Midbrain (tissue), 1 donor: ENCODE data around the gene FOSB.
"Not testable (repeated sequence)": the region's sequence is repeated elsewhere in the genome, so short reads cannot be mapped to it uniquely, and the experiment has no call there.

Experiments used
- DNase-seq: peaks from one replicate; lab custom pipeline; 2025; lab: John Stamatoyannopoulos, UW

The FOSB gene

DNA sequence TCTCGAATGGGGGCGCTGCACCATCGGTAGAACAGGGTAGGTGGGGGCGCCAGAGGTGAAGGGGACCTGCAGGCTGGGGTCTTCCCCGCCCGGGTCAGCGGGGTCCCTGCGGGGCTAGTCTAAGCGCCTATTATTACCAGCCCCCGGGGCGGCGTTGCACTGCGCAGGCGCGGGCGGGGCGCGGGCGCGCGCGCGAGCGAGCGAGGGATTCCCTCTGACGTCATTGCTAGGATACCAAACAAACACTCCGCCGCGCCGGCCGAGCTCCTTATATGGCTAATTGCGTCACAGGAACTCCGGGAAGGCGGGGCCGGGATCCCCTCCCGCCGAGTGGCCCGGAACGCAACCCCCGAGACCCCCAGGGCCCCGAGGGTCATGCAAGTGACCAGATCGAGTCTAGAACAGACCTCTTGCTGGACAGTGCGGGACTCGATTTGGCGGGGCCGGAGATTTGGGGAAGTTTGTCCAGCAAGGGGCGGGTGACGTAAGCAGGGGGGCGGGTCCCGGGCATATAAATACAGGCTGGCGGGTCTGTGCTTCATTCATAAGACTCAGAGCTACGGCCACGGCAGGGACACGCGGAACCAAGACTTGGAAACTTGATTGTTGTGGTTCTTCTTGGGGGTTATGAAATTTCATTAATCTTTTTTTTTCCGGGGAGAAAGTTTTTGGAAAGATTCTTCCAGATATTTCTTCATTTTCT, at the start of gene FOSB:
Gene FOSB, plus strand, starts transcription at position 541 of the 703 bp plus-strand sequence. CDS start 591 bp downstream, outside the sequence.
- DNase-seq: peak; percentile 92

DNA sequence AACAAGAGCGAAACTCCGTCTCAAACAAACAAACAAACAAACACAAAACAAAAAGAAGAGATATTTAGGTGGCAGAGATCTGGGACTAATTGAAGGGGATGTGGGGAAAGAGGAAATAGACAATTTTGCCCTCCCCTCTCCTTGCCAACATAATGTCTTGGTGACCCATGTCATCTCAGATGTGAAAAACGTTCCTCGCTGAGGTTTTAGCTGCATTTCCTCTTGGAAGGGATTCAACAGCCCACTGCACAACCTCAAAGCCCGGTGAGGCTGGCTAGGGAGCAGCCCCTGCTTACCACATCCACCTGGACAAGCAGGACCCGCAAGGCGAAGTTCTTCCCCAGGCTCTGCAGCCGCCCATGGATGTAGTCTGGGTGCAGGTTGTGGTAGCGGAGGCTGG, 49.0 kb upstream of the FOSB start:
- no peak for DNase-seq

DNA sequence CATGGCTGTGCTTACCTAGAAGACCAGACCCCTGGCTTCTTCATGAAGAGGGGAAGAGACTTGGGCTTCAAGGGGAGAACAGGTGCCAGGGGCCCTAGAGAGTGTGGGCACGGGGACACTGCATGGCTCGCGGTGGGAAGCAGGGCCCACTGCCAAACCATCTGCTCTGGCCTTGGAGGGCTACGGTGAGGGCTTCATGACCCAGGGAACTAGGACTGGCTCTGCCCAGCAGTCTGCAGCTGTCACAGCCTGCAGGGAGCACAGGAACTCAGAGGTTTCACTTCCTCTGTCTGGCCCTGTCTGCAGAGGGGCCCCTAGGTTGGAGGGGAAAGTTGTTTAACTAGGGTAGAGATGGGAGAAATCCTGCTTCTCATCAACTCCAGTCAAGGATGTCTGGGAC, 48.4 kb upstream of the FOSB start:
- peak; percentile 57 for DNase-seq

DNA sequence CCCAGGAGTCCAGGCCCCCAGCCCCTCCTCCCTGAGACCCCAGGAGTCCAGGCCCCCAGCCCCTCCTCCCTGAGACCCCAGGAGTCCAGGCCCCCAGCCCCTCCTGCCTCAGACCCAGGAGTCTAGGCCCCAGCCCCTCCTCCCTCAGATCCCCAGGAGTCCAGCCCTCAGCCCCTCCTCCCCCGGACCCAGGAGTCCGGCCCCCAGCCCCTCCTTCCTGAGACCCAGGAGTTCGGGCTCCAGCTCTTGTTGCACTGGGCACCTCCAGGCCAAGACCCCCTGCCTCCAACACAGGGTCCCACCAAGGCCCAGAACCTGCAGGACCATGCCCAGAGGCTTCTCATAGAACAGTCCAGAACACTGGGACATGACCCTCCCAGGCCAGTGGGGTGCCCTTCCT, 47.9 kb upstream of the FOSB start:
- no peak for DNase-seq

DNA sequence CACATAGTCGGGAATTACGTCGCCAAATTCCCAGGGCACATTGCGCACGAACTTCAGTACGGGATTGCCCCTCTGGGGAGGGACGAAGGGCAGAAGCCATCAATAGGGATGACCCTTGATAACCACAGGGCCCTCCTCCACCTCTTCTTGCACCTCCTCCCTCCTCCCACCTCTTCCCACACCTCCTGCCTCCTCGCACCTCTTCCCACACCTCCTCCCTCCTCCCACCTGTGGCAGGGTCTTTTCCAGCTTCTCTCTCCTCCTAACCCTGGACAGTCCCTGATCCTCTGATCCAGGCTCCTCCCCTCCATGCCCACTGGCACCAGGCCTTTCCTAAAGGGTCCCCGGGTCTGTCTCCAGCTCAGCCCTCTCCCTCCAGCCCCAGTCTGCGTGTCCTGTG, 47.4 kb upstream of the FOSB start:
- no peak for DNase-seq

DNA sequence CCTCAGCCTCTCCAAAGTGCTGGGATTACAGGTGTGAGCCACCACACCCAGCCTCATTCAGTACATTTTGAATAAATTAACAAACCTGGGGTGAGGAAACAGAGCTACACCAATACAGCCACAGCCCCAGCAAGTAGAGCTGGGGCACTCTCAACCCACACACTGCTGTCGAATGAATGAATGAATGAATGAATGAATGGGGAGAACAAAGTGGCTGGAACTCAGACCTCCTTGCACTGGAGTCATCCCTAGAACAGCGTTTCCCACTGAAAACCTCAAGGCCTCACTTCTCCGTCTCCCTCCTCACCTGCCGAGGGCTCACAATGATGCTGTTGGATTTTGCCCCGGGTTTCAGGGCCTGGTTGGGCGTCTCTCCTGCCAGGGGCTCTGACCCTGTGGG, 46.9 kb upstream of the FOSB start:
- DNase-seq: no peak

DNA sequence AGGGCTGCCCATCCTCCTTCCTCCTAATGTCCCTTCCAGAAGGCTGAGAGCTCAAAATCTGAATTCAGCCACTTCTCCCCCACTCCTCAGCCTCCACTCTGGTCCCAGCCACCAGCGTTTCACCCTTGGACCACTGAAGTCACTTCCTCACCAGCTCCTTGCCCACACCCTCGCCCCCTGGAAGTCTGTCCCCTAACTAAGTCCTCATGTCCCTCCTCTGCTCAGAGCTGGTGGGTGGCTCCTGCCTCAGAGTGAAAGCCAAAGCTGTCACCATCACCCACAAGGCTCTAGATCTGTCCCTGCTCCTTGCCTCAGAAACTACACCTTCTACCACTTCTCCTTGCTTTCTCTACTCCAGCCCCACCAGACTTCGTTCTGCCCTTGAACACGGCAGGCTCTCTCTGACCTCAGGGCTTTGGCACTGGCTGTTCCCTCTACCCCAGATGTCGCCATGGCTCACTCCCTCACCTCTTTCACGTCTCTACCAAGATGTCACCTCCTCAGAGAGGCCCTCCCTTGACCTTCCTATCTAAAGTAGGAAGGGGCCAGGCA, 45.8 kb upstream of the FOSB start:
- DNase-seq: no peak

DNA sequence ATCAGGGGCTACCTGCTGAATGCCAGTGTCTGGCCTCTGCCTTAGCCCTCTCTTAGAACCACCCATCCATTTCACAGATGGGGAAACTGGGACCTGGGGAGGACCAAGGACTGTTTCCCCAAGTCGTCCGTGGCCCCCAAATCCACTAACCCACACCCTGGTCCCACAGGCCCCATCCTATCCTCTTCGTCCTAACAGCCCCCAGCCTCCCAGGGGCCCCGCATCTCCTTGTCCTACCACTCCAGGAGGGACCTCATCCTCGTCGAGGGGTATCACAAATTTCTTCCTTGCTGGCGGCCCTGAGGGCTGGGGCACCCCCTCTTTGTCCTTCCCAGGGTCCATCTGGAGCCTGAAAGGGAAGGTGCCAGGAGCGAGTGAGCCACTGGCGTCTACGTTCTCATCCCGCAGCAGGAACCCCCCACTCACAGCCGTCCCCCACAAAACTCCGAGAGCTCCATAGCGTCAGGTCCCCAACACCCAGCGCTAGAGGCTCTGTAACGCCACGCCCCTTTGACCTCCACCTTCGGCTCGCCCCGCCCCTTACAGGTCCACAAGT, 44.7 kb upstream of the FOSB start:
- DNase-seq: no peak

DNA sequence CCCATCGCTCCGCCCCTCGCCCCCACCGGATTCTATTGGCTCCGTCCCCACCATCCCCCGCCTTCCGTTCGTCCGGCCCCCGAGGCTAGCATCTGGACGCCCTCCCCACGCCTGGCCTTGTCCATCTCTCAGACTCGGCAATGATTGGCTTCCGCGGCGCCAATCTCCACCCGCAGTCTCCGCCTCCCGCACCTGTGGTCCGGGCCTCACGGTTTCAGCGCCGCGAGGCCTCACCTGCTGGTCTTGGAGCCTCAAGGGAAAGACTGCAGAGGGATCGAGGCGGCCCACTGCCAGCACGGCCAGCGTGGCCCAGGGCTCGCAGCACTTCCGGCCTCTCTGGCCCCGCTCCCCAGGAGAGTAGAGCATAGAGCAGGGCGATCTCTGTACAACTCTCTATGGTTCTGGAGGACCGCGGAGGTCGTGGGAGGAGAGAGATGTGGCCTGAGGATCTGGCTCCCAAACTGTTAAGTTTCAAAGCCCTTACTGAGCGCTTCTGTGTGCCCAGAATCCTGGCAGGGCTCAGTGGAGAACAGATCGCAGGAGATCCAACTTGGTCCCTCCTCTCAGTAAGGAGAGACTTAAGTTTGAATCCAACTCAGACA, 44.1 kb upstream of the FOSB start, which contains the start of gene ERCC1:
Gene ERCC1, minus strand, starts transcription at position 329 of the 602 bp plus-strand sequence. CDS start 543 bp downstream, outside the sequence.
- DNase-seq: peak; percentile 95

DNA sequence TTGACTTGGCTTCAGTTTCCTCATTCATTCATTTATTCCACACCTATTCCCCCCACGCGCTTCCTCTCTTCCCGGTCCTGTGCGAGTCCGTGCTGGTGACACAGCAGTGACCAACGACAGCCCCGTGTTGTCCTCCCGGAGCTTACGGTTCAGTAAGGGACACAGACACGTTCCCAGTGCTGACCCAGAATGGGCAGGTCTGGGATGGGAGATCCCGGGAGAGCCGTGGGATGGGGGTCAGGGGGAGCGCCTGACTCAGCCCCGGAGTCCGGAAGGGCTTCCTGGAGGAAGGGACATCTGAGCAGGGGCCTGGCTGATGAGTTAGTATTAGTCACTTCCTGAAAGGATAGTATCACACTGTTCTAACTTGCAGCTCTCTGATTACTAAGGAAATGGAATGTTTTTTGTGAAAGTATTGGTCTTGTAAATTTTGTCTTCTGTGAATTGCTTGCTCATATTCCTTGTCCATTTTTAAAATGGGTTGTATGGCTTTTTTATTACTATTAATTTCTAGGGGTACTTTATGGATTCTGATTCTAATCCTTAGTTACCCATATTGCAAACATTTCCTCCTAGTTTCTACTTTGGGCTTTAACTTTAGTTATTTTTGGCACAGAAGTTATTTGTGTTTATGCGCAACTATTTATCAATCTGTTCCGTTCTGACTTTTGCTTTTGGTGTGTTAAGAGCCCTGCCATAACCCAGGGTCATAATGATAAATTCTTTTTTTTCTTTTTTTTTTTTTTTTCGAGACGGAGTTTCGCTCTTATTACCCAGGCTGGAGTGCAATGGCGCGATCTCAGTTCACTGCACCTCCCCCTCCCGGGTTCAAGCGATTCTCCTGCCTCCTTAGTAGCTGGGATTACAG, 43.4 kb upstream of the FOSB start:
- peak; percentile 76 for DNase-seq

DNA sequence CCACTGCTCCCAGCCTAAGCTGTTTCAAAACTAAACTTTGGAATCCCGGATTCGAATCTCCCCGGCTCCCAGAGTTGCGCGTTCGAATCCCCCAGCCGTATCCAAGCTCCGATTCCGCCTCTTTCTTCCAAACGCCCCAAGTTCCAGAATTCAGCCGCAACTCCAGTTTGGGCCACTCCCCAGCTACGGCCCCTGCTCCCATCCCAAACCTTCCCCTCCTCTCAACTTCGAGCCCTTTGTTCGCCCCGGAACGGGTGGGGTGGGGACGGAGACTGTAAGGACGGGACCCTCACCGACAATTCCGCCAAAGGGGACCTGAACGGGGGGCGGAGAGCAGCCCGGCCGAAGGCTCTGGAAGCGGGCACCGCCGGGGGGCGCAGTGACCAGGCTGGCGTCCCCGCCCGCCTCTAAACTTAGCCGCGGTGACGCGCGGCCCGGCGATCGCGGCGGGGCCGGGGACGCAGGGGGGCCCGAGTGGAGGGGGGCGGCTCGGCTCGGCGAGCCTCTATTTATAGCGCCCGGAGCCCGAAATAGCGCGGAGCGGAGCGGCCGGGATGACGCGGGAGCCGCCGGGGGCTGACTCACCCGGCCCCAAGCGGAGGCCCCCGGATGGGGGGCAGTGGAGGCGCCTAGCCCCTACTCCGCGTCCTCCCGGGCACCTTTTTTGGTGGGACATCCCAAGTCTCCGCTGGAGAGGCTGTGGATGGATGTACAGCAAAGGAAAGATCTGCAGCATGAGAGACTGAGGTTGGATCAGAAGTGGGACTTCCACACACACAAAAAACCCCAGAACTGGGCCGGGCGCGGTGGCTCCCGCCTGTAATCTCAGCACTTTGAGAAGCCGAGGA, 39.2 kb upstream of the FOSB start:
- DNase-seq: no peak

DNA sequence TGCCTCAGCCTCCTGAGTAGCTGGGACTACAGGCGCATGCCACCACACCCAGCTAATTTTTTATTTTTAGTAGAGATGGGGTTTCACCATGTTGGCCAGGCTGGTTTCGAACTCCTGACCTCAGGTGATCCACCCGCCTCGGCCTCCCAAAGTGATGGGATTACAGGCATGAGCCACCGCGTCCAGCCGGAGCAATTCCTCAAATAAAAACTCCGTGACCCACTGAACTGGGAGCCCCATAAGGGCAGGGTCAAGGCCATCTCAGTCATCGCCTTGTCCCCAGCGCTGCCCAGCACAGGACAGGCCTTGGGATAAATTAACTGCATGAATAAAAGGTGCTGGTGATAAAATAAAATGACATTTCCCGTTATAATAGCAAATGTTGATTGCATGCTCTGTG, 37.9 kb upstream of the FOSB start:
- DNase-seq: not testable (repeated sequence)

DNA sequence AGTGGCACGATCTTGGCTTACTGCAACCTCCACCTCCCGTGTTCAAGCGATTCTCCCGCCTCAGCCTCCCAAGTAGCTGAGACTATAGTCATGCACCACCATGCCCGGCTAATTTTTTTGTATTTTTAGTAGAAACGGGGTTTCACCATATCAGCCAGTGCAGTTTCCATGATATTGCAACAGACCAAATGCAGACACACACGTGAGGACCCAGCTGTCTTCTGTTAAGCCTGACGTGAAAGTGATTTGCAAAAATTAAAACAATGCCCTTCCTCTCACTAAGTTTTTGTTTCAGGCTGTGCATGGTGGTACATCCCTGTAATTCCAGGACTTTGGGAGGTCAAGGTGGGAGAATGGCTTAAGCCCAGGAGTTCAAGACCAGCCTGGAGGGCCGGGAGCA, 36.8 kb upstream of the FOSB start:
- DNase-seq: not testable (repeated sequence)

DNA sequence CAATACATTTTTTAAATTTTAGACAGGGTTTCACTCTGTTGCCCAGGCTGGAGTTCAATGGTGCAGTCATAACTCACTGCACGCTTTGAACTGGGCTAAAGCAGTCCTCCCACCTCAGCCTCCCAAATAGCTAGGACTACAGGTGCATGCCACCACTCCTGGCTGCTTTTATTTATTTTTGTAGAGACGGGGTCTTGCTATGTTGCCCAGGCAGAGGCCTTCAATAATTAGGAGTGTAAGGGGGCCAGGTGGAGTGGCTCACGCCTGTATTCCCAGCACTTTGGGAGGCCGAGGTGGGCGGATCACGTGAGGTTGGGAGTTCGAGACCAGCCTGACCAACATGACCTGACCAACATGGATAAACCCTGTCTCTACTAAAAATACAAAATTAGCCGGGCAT, 35.3 kb upstream of the FOSB start:
- DNase-seq: not testable (repeated sequence)

DNA sequence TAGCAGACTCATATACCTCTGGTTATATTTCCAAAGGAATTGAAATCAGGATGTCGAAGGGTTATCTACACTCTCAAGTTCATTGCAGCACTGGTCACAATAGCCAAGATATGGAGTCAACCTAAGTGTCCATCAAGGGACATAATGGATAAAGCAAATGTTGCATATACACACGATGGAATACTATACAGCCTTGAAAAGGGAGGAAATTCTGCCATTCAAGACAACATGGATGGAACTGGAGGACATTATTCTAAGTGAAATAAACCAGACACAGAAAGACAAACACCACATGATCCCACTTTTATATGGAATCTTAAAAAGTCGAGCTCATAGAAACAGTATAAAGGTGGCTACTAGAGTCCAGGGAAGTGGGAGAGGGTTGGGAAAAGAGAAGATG, 30.5 kb upstream of the FOSB start:
- DNase-seq: no peak

DNA sequence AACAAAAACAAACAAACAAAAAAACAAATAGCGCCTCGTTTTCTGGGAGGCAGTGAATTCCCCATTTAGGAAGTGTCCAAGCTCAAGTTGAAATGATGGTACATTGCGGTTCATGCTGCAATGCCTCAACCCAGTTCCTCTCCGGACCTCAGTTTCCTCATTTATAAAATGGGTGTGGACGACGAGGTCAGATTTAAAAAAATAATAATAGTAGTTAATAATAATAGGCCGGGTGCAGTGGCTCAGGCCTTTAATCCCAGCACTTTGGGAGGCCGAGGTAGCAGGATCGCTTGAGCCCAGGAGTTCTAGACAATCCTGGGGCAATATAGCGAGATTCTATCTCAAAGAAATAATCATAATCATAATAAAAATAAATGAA, 28.6 kb upstream of the FOSB start:
- DNase-seq: no peak

DNA sequence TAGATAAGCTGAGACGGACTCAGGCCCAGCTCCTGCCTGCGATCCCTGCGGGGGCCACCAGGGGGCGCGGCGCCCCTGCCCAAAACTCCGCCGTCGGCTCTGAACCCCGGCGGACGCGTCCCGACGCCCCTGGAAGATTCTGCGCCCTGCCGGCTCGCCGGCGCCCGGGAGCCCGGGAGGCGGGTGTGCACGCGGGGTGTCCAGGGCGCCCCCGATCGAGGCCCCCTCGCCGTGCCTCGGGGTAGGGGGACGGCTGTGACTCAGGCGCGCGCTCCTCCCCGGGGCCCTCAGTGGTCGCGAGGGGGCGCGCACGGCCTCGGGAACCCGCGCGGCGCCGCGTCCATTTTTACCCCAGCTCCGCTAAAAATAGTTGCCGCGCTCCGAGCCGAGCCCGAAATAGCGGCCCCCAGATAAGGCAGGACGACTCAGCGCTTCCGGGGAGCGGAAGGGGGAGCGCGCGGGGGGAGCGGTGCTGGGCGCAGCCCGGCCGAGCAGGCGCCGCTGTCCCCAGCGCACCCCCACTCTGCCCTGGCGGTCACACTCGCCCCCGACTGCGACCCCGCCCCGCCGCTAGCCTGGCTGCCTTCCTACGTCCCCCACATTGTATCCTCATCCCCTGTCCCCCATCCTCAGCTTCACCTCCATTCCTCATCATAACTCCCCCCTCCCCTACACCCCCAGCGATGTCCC, 28.1 kb upstream of the FOSB start:
- peak; percentile 83 for DNase-seq

DNA sequence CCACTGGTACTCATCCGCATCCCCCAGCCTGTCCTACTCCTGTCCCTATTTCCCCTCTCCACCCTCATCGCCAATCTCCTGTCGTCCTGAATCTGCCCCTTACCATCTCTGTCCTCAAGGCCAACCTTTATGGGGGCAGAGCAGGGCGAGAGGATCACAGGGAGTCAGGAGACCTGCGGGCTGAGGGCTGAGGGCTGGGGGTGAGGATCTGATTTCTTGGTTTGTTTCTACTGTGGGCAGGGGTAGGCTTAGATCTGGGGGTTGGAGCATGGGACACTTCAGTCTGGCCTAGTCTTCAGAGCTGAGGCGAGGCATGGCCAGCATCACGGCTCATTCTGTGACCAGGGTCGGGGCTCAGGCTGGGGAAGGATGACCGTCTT, 27.5 kb upstream of the FOSB start:
- DNase-seq: no peak

DNA sequence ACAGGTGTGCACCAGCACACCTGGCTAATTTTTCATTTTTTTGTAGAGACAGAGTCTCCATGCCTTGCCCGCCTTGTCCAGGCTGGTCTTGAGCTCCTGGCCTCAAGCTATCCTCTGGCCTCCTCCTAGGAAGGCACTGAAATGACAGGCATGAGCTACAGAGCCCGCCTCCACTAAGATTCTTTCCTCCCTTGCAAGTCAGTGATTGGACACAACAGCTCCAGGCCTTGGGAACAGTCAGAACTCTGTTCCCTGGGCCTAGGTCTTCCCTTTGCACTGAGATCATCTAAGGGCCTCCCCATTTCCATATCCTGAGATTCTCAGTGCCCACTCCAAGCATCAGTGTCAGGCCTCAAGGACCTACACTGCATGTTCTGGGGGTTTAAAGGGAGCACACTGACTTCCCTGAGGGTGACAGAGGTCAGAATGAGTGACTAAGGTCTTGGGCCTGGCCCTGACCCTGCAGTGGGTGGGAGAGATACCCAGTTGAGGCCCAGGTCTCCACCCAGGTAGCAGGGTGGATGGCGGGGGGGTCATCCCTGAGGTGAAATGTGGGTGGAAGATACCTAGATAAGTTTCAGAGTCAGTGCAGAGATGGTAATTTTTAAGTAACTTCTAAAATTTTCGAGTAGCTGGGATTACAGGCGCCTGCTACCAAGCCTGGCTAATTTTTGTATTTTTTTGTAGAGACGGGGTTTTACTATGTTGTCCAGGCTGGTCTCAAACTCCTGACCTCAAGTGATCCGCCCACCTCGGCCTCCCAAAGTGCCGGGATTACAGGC, 26.7 kb upstream of the FOSB start:
- DNase-seq: no peak

DNA sequence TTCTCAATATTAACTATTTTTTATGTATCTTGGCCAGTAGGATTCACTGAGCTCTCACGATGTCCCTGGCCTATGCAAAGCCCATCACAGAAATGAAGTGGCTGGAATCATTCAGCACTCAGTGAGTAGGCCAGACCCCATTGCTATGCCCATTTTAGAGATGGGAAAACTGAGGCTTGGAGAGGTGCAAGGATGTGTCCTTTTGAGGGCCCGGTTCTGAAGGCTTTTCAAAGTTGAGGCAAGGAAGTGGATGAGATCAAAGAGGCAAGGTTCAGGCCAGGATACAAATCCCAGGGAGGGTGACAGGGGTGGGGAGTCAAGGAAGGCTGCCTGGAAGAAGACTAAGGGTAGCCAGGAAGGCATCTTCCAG, 25.4 kb upstream of the FOSB start:
- DNase-seq: no peak
